HepG2 (cell line): ENCODE measurements around the gene PEX3. TPM values are rescaled to one million over a fixed set of nuclear protein-coding genes. Genes with fewer than 3 reads are reported as not detected.

ENCODE experiments used
- ATAC-seq: fragments of 200-7000 bp; cut with Tn5 transposase; 3 replicates; pipeline ENCODE4 v1.9.1; 2020; ENCODE audit warnings: mild to moderate bottlenecking, moderate library complexity
- BruUV-seq: library from RNA; stranded (reverse); fragments of 400-500 nt; replicated peaks from 2 replicates; lab custom pipeline; 2021; lab: Mats Ljungman, UMichigan
- CTCF ChIA-PET: fragments of 300-600 bp; formaldehyde crosslinking; extraction: SDS; loops from one replicate; lab custom pipeline; 2021; ENCODE audit warnings: low total read pairs, inconsistent platforms, low intra/inter-chr PET ratio; lab: Yijun Ruan, JAX
- POLR2A ChIA-PET: fragments of 350-600 bp; sonication (Branson Sonifier 250); formaldehyde crosslinking; loops from one replicate; lab custom pipeline; 2020; ENCODE audit warnings: antibody characterized with exemption, inconsistent platforms; lab: Yijun Ruan, JAX
- DNase-seq: peaks from one replicate; pipeline ENCODE4 v3.0.0-alpha.2; 2015; ENCODE audit warnings: low spot score
- FAIRE-seq: peaks from 3 replicates; lab custom pipeline; 2011; peaks lifted over from hg19 to GRCh38; lab: Jason Lieb, UNC
- H2AFZ ChIP-seq: one replicate; pipeline ENCODE4 v1.6.1; 2011; ENCODE audit warnings: low read length, inconsistent platforms
- H3K27ac ChIP-seq: fragments of 300-600 bp; 3 replicates; pipeline ENCODE4 v1.8.0; 2011; ENCODE audit warnings: mixed run types, mild to moderate bottlenecking, mixed read lengths, low read length, inconsistent platforms; ENCODE audit not compliant: insufficient read depth; ENCODE audit errors: extremely low read length
- H3K27me3 ChIP-seq, 2 experiments: fragments of 200-600 bp in 1 of 2; 2 replicates in 1 of 2; 3 replicates in 1 of 2; pipeline versions ENCODE4 v1.6.0 to v1.8.0; 2011; ENCODE audit warnings: low read length in 2 of 2, mild to moderate bottlenecking in 2 of 2, moderate library complexity in 2 of 2, inconsistent platforms in 1 of 2; ENCODE audit not compliant: insufficient read depth in 2 of 2, control insufficient read depth in 1 of 2
- H3K36me3 ChIP-seq, 2 experiments: fragments of 200-600 bp in 1 of 2; replicated peaks in 1 of 2; 2 replicates in 1 of 2; 3 replicates in 1 of 2; pipeline versions ENCODE4 v1.5.1 to v1.8.0; 2011; ENCODE audit warnings: low read length in 2 of 2, inconsistent platforms in 1 of 2; ENCODE audit not compliant: insufficient read depth in 2 of 2, control insufficient read depth in 1 of 2
- H3K4me1 ChIP-seq: 2 replicates; pipeline ENCODE4 v1.5.1; 2012; ENCODE audit warnings: low read length, inconsistent platforms; ENCODE audit not compliant: insufficient read depth
- H3K4me2 ChIP-seq: 2 replicates; pipeline ENCODE4 v1.6.0; 2011; ENCODE audit warnings: low read depth, low read length, inconsistent platforms
- H3K4me3 ChIP-seq, 3 experiments: fragments of 200-600 bp in 1 of 3; sonication (generic), shearing (Covaris generic) in 1 of 3; replicated peaks in 1 of 3; 2 replicates each; pipeline ENCODE4 v1.5.1; 2011 to 2016; ENCODE audit warnings: low read length in 3 of 3, inconsistent platforms in 2 of 3, low read depth in 2 of 3, mild to moderate bottlenecking in 2 of 3, control low read depth in 1 of 3, mixed read lengths in 1 of 3; ENCODE audit not compliant: insufficient read depth in 1 of 3
- H3K79me2 ChIP-seq: one replicate; pipeline ENCODE4 v1.6.1; 2011; ENCODE audit warnings: low read length, inconsistent platforms; ENCODE audit not compliant: insufficient read depth
- H3K9ac ChIP-seq: 2 replicates; pipeline ENCODE4 v1.6.0; 2011; ENCODE audit warnings: mild to moderate bottlenecking, low read depth, low read length, inconsistent platforms; ENCODE audit not compliant: insufficient read depth
- H3K9me3 ChIP-seq: 2 replicates; pipeline ENCODE4 v1.5.1; 2012; ENCODE audit warnings: mild to moderate bottlenecking, low read length
- H4K20me1 ChIP-seq: 2 replicates; pipeline ENCODE4 v1.6.0; 2011; ENCODE audit warnings: inconsistent platforms, mild to moderate bottlenecking, low read length, moderate library complexity; ENCODE audit not compliant: insufficient read depth
- AKAP8 ChIP-seq: sonication (generic); formaldehyde crosslinking; IDR thresholded peaks from 2 replicates; pipeline ENCODE4 v1.5.1; 2020; ENCODE audit warnings: mild to moderate bottlenecking, missing genetic modification reagents
- ARNT2 ChIP-seq: sonication (generic); formaldehyde crosslinking; IDR thresholded peaks from 2 replicates; pipeline ENCODE4 v1.8.0; 2022; ENCODE audit warnings: mild to moderate bottlenecking, low read depth, missing genetic modification reagents, moderate library complexity
- BORCS8-MEF2B ChIP-seq: sonication (generic); formaldehyde crosslinking; IDR thresholded peaks from 2 replicates; pipeline ENCODE4 v1.8.0; 2022; ENCODE audit warnings: mild to moderate bottlenecking, missing genetic modification reagents
- CCDC6 ChIP-seq: sonication (generic); formaldehyde crosslinking; IDR thresholded peaks from 2 replicates; pipeline ENCODE4 v1.8.1; 2022; ENCODE audit warnings: mild to moderate bottlenecking, missing genetic modification reagents, moderate library complexity
- CTCF ChIP-seq: sonication (generic); formaldehyde crosslinking; IDR thresholded peaks from 2 replicates; pipeline ENCODE4 v1.5.0; 2020; ENCODE audit warnings: mild to moderate bottlenecking, missing genetic modification reagents, moderate library complexity
- ELF3 ChIP-seq: IDR thresholded peaks from 2 replicates; pipeline ENCODE4 v1.6.1; 2016; ENCODE audit warnings: missing genetic modification reagents, missing compliant biosample characterization
- EP300 ChIP-seq, 3 experiments: sonication (generic) in 1 of 3; formaldehyde crosslinking in 1 of 3; IDR thresholded peaks; 2 replicates each; pipeline versions ENCODE4 v1.5.1 to v1.6.1; 2011 to 2020; ENCODE audit warnings: low read depth in 2 of 3, low read length in 2 of 3, borderline replicate concordance in 1 of 3, improper control_type of control experiment in 1 of 3, mild to moderate bottlenecking in 1 of 3, missing genetic modification reagents in 1 of 3, moderate library complexity in 1 of 3
- HDAC2 ChIP-seq: sonication (generic); formaldehyde crosslinking; IDR thresholded peaks from 2 replicates; pipeline ENCODE4 v1.4.0; 2020; ENCODE audit warnings: missing genetic modification reagents
- HNF4G ChIP-seq, 2 experiments: sonication (generic) in 1 of 2; formaldehyde crosslinking in 1 of 2; IDR thresholded peaks; 2 replicates each; pipeline versions ENCODE4 v1.4.0 to v1.6.1; 2011 to 2020; ENCODE audit warnings: borderline replicate concordance in 2 of 2, low read depth in 2 of 2, mild to moderate bottlenecking in 2 of 2, low read length in 1 of 2, missing genetic modification reagents in 1 of 2, moderate library complexity in 1 of 2
- MIXL1 ChIP-seq: IDR thresholded peaks from 2 replicates; pipeline ENCODE4 v1.6.1; 2016
- SP4 ChIP-seq: sonication (generic); formaldehyde crosslinking; IDR thresholded peaks from 2 replicates; pipeline ENCODE4 v1.8.1; 2023; ENCODE audit warnings: mild to moderate bottlenecking, missing genetic modification reagents
- TFDP2 ChIP-seq: sonication (generic); formaldehyde crosslinking; IDR thresholded peaks from 2 replicates; pipeline ENCODE4 v1.4.0; 2020; ENCODE audit warnings: missing genetic modification reagents
- TMF1 ChIP-seq: sonication (generic); formaldehyde crosslinking; IDR thresholded peaks from 2 replicates; pipeline ENCODE4 v1.8.1; 2022; ENCODE audit warnings: low read depth, missing genetic modification reagents
- ZBTB4 ChIP-seq: sonication (generic); formaldehyde crosslinking; IDR thresholded peaks from 2 replicates; pipeline ENCODE4 v1.4.0; 2020; ENCODE audit warnings: missing genetic modification reagents, mild to moderate bottlenecking, borderline replicate concordance
- ZNF160 ChIP-seq: sonication (generic); formaldehyde crosslinking; IDR thresholded peaks from 2 replicates; pipeline ENCODE4 v1.8.0; 2022; ENCODE audit warnings: mild to moderate bottlenecking, inconsistent platforms, missing genetic modification reagents
- ZNF296 ChIP-seq: sonication (generic); formaldehyde crosslinking; conservative IDR thresholded peaks from 2 replicates; pipeline ENCODE4 v1.5.0; 2020; ENCODE audit warnings: mild to moderate bottlenecking, missing genetic modification reagents
- ZNF441 ChIP-seq: sonication (generic); formaldehyde crosslinking; IDR thresholded peaks from 2 replicates; pipeline ENCODE4 v1.7.0; 2021; ENCODE audit warnings: missing genetic modification reagents, borderline replicate concordance
- ZNF790 ChIP-seq: sonication (generic); formaldehyde crosslinking; IDR thresholded peaks from 2 replicates; pipeline ENCODE4 v1.8.0; 2022; ENCODE audit warnings: missing genetic modification reagents, mild to moderate bottlenecking, borderline replicate concordance
- in situ Hi-C: cut with HindIII; loops from 2 replicates; pipeline ENCODE4 v1.10.0; 2017; ENCODE audit warnings: low pct_unique_long_range_greater_than_20kb; ENCODE audit not compliant: extremely low pct_ligation_motif_present
- intact Hi-C: fragments of 100-400 bp; cut with micrococcal nuclease; formaldehyde crosslinking; loops from one replicate; pipeline ENCODE4 v1.10.0; 2022; ENCODE audit not compliant: unreplicated experiment
- polyA plus RNA-seq, 8 experiments: library from polyadenylated mRNA; depleted of rRNA in 3 of 8; stranded (reverse) in 7 of 8; unstranded in 1 of 8; fragments of >200 nt; fragmentation: Illumina TruSeq in 4 of 8; extraction: Trizol in 4 of 8; gene quantifications; 2 replicates each; pipeline versions ENCODE4 v1.2.1 to v1.2.3, GENCODE V29; 2011 to 2016; ENCODE audit warnings: low read depth in 4 of 8, missing spikeins in 1 of 8, mixed read lengths in 1 of 8; ENCODE audit not compliant: insufficient read depth in 1 of 8
- total RNA-seq, 5 experiments: library from RNA; depleted of rRNA; stranded (reverse); fragments of >200 nt; fragmentation: Illumina TruSeq; extraction: Trizol; gene quantifications; 2 replicates each; pipeline ENCODE4 v1.2.3, GENCODE V29; 2016; ENCODE audit warnings: low read depth in 1 of 5

Gene PEX3
- total and polyA plus RNA-seq, 2 of the 13 experiments (the other 11 are each of a cell fraction or from before 2014, with no cell fraction given), result 30.9 to 40.8 TPM

- in situ Hi-C loops, result no loop called here
- no peak for TF ChIP-seq TMF1
- TF ChIP-seq EP300 (IDR thresholded peaks at IDR 0.05; ENCODE audit: low read depth in 2 of 2, low read length in 2 of 2), result no peak
- no peak for TF ChIP-seq EP300 (CRISPR knock-in tag; IDR thresholded peaks at IDR 0.05; ENCODE audit: borderline replicate concordance)
- TF ChIP-seq MIXL1 (CRISPR knock-in tag), result no peak
- TF ChIP-seq HNF4G (IDR thresholded peaks at IDR 0.05; ENCODE audit: borderline replicate concordance, low read depth, low read length), result no peak
- TF ChIP-seq HNF4G (CRISPR knock-in tag; IDR thresholded peaks at IDR 0.05; ENCODE audit: borderline replicate concordance, low read depth), result no peak
- TF ChIP-seq ZBTB4 (CRISPR knock-in tag), result no peak
- TF ChIP-seq TFDP2, result no peak
- no peak for TF ChIP-seq ZNF160
- TF ChIP-seq HDAC2 (CRISPR knock-in tag), result no peak
- no peak for TF ChIP-seq AKAP8 (CRISPR knock-in tag)
- no peak for TF ChIP-seq SP4 (CRISPR knock-in tag)
- TF ChIP-seq ZNF441 (CRISPR knock-in tag), result no peak
- TF ChIP-seq ZNF790, result no peak
- no peak for TF ChIP-seq ELF3 (CRISPR knock-in tag)
- TF ChIP-seq ARNT2 (CRISPR knock-in tag), result no peak
- no peak for TF ChIP-seq CTCF (CRISPR knock-in tag)
- no peak for TF ChIP-seq CCDC6 (CRISPR knock-in tag)
- TF ChIP-seq ZNF296 (CRISPR knock-in tag), result no peak
- TF ChIP-seq BORCS8-MEF2B (CRISPR knock-in tag), result no peak
- FAIRE-seq (no peak), DNase-seq (no peak), ATAC-seq (no peak)
- intact Hi-C loops, result no loop called here
- Histone ChIP-seq H3K9me3 (no peaks in the 10 kb centered on the region), H3K27ac (no peak overlapping the region), H3K4me3 (no peak overlapping the region), H3K79me2 (no peaks in the 10 kb centered on the region), H3K4me2 (no peak overlapping the region), H3K27me3 (no peaks in the 10 kb centered on the region), H4K20me1 (no peaks in the 10 kb centered on the region), H2AFZ (no peak overlapping the region), H3K36me3 (peaks cover 6 to 18% of the 10 kb centered on the region in 2 experiments), H3K9ac (no peak overlapping the region), H3K4me1 (no peaks in the 10 kb centered on the region)
- BruUV-seq, result no TSS peak
- POLR2A ChIA-PET, result no interaction called here
- CTCF ChIA-PET, result no interaction called here
These were observed 17.4 kb downstream of the PEX3 start for GRCh38 chr6:143468026-143468425.
